Transverse colon (tissue), 4 donors: ENCODE results near the gene WNT11. TPM values are rescaled to one million over a fixed set of nuclear protein-coding genes. Genes with fewer than 3 reads are reported as not detected.

ENCODE experiments used
- DNase-seq: peaks from one replicate; pipeline ENCODE4 v3.0.0-alpha.2; 2019
- H3K27ac ChIP-seq, 4 donors: fragments of 200-600 bp; sonication (generic); 2 replicates each; pipeline ENCODE4 v1.5.1; 2016 to 2018; ENCODE audit warnings: inconsistent platforms in 4 of 4
- H3K27me3 ChIP-seq: fragments of 200-600 bp; sonication (generic); 2 replicates; pipeline ENCODE4 v1.5.1; 2017; ENCODE audit warnings: inconsistent platforms
- H3K36me3 ChIP-seq, 4 donors: fragments of 200-600 bp; sonication (generic); 2 replicates each; pipeline ENCODE4 v1.5.1; 2017 to 2019; ENCODE audit warnings: inconsistent platforms in 4 of 4
- H3K4me1 ChIP-seq, 4 donors: fragments of 200-600 bp; sonication (generic); 2 replicates each; pipeline ENCODE4 v1.5.1; 2017 to 2020; ENCODE audit warnings: inconsistent platforms in 4 of 4
- H3K4me3 ChIP-seq, 4 donors: fragments of 200-600 bp; sonication (generic); 1 replicate in 1 of 4; 2 replicates in 3 of 4; pipeline versions ENCODE4 v1.5.1 to v1.6.1; 2017 to 2019; ENCODE audit warnings: inconsistent platforms in 4 of 4
- H3K9me3 ChIP-seq, 2 donors: fragments of 200-600 bp; sonication (generic); 2 replicates each; pipeline ENCODE4 v1.5.1; 2017 to 2019; ENCODE audit warnings: inconsistent platforms in 2 of 2
- CTCF ChIP-seq, 5 experiments: fragments of 200-600 bp in 3 of 5; fragments of 450-650 bp in 2 of 5; sonication (generic) in 3 of 5; IDR thresholded peaks; 1 replicate in 2 of 5; 2 replicates in 3 of 5; pipeline ENCODE4 v1.5.1; 2016 to 2017; ENCODE audit warnings: antibody characterized with exemption in 5 of 5, inconsistent platforms in 3 of 5, mild to moderate bottlenecking in 2 of 5, moderate library complexity in 1 of 5
- EP300 ChIP-seq: sonication (generic); formaldehyde crosslinking; IDR thresholded peaks from one replicate; pipeline ENCODE4 v1.6.1; 2017; ENCODE audit warnings: antibody characterized with exemption, low read depth
- POLR2A ChIP-seq: fragments of 450-650 bp; IDR thresholded peaks from one replicate; pipeline ENCODE4 v1.6.1; 2016; ENCODE audit warnings: antibody characterized with exemption, mild to moderate bottlenecking, moderate library complexity
- POLR2AphosphoS5 ChIP-seq, 3 donors: sonication (generic); formaldehyde crosslinking; IDR thresholded peaks; one replicate each; pipeline ENCODE4 v1.6.1; 2016; ENCODE audit warnings: antibody characterized with exemption in 3 of 3
- WGBS, 2 donors: methylation state at CpG; one replicate each; pipeline ENCODE4 v1.1.5; 2018; ENCODE audit warnings: low coverage in 1 of 2; 5-methylcytosine and 5-hydroxymethylcytosine counted together
- in situ Hi-C, 4 donors: fragments of 200-750 bp; cut with MboI; loops; one replicate each; pipeline versions ENCODE4 v1.15.0 to v1.15.1; 2017; ENCODE audit warnings: low sequenced_read_pairs in 3 of 4, low pct_ligation_motif_present in 1 of 4, low pct_unique_long_range_greater_than_20kb in 1 of 4
- intact Hi-C: fragments of 100-400 bp; cut with DNase I; formaldehyde crosslinking; loops from one replicate; pipeline ENCODE4 v1.15.1; 2023; ENCODE audit warnings: low total_unique reads
- total RNA-seq, 4 donors: library from RNA; depleted of rRNA; stranded (reverse); fragments of >200 nt; gene quantifications; one replicate each; pipeline ENCODE4 v1.1.0, GENCODE V29; 2016

The WNT11 gene
- total RNA-seq, 4 donors from 2014 or later, result 2.4 to 14.6 (median 9.9) TPM

DNA sequence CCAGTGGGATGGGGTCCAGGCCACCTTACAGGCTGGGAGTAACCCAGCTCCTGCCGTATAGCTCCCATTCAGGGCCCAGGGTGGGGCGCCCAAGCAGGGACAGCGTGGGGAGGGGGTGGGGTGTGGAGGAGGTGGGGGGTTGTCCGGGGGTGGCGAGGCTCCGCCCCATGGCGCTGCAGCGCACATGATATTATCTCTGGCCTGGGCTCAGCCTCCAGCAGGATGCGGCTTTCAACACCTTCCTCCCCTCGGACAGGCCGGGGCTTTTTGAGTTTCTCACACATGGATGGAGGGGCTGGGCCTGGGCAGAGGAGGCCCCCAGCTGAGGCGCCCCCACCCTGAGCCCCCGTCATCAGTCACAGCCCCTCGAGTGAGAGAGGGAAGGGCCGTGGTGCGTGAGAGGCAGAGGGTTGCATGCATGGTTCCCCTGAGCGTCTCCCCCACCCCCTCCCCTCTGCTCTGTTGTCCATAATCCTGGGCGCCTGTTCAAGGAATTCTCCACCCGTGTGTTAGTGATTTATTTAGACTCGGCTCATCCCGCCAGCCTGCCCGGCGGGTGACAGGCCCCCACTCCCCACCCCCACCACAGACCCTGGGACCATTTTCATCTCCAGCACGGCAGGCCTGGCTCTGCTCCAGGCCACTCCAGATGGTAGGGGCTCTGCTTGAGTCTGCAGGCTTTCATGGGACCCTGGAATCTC is 44.9 kb downstream of the WNT11 start:
- peaks cover 0 to 5% (median 0%) of the 10 kb centered on the region in 4 donors for H3K4me1 ChIP-seq
- H3K4me3 ChIP-seq, result peak overlapping the region in 1 of 4 donors; percentile 7
- in situ Hi-C loops (no loop called here), intact Hi-C loops (loop anchor here (5.0 kb wide), 1 partner anchor 364 kb away; no protein-coding TSS in a partner anchor)
- H3K27me3 ChIP-seq, result no peaks in the 10 kb centered on the region
- DNase-seq, result no peak
- 45% methylated on average over 14 of the region's 24 CpGs; no CpG with 5 or more reads in 1 of the 2 donors for WGBS, 2 donors
- no peaks in the 10 kb centered on the region for H3K36me3 ChIP-seq
- TF ChIP-seq POLR2AphosphoS5 (IDR thresholded peaks at IDR 0.05), result no peak
- TF ChIP-seq CTCF (IDR thresholded peaks at IDR 0.05), result no peak
- no peak for TF ChIP-seq EP300
- TF ChIP-seq POLR2A, result no peak
- H3K9me3 ChIP-seq, result no peaks in the 10 kb centered on the region
- H3K27ac ChIP-seq, result no peak overlapping the region

DNA sequence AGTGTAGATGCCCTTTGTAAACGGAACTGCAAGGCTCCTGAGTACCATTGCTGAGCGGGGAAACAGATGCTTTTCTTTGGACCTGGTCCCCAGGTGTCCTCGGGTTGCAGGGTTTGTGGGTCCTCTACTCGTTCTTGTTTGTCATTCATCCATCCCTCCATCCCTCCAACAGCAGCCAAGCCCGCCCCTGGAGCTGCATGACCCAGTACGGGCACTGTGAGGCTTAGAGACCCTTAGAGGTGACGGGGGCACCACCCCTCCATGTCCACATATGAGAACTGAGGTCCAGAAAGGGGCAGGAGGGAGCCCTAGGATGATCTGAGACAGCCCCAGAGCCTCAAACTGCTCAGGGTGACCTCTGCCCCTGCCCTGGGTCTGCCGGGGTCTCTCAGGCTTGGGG is 45.4 kb downstream of the WNT11 start:
- Histone ChIP-seq H3K27ac (no peak overlapping the region), H3K4me1 (peaks cover 0 to 5% (median 0%) of the 10 kb centered on the region in 4 donors), H3K36me3 (no peaks in the 10 kb centered on the region), H3K9me3 (no peaks in the 10 kb centered on the region), H3K27me3 (no peaks in the 10 kb centered on the region), H3K4me3 (no peak overlapping the region)
- 84% methylated on average over 8 of the region's 8 CpGs; no CpG with 5 or more reads in 1 of the 2 donors for WGBS, 2 donors
- intact Hi-C loops (loop anchor here (5.0 kb wide), 1 partner anchor 364 kb away; no protein-coding TSS in a partner anchor), in situ Hi-C loops (no loop called here)
- no peak for DNase-seq
- no peak for TF ChIP-seq EP300
- no peak for TF ChIP-seq CTCF (IDR thresholded peaks at IDR 0.05)
- TF ChIP-seq POLR2AphosphoS5 (IDR thresholded peaks at IDR 0.05), result no peak
- no peak for TF ChIP-seq POLR2A

GRCh38 chr11:76159983-76160661 is 46.2 kb downstream of the WNT11 start:
- Histone ChIP-seq H3K4me3 (no peak overlapping the region), H3K36me3 (no peaks in the 10 kb centered on the region), H3K9me3 (no peaks in the 10 kb centered on the region), H3K27ac (no peak overlapping the region), H3K4me1 (peaks cover 0 to 5% (median 0%) of the 10 kb centered on the region in 4 donors), H3K27me3 (no peaks in the 10 kb centered on the region)
- TF ChIP-seq POLR2A, result no peak
- no peak for TF ChIP-seq EP300
- no peak for TF ChIP-seq POLR2AphosphoS5 (IDR thresholded peaks at IDR 0.05)
- TF ChIP-seq CTCF (IDR thresholded peaks at IDR 0.05), result no peak
- intact Hi-C loops (loop anchor here (5.0 kb wide), 1 partner anchor 363 kb away; no protein-coding TSS in a partner anchor), in situ Hi-C loops (loop anchor here in 2 of 4 donors (10.0 kb wide), 1 partner anchor 265 kb away; no protein-coding TSS in a partner anchor)
- 73 to 80% methylated on average over 6 to 14 of the region's 14 CpGs for WGBS, 2 donors
- DNase-seq, result no peak

DNA sequence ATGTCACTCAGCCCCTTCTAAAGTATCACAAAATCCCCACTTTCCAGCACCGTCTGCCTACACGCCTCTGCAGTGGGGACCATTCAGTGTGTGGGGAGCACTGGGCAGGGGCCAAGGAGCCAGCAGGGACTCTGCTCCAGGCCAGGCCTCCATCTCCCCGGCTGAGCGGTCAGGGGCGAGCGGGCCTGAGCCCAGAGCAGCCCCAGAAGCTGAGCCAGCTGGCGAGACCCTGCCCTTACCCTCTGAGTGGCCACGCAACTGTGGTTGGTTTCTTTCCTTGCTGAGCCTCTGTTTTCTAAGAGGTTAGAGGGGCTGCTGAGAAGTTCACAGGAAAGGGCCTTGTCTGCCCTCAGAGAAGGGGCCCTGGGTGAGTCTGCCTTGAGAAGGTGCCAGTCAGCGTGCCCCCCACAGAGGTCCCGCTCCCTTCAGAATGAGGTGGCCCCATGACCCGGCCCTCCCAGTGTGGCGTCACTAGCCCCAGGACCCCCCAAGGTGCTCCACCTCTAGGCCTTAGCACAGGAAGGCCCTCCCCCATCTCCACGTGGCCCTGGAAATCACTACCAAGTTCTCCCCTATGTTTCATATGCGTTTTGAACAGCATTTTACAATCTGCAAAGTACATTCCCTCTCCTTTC is 46.9 kb downstream of the WNT11 start:
- H3K27ac ChIP-seq, result no peak overlapping the region
- intact Hi-C loops, result no loop called here
- H3K36me3 ChIP-seq, result no peaks in the 10 kb centered on the region
- no peaks in the 10 kb centered on the region for H3K27me3 ChIP-seq
- H3K4me1 ChIP-seq, result peaks cover 0 to 5% (median 0%) of the 10 kb centered on the region in 4 donors
- TF ChIP-seq CTCF (IDR thresholded peaks at IDR 0.05), result no peak
- no peak for DNase-seq
- H3K4me3 ChIP-seq, result no peak overlapping the region
- in situ Hi-C loops, result loop anchor here in 2 of 4 donors (10.0 kb wide), 1 partner anchor 265 kb away; no protein-coding TSS in a partner anchor
- no peaks in the 10 kb centered on the region for H3K9me3 ChIP-seq
- WGBS, 2 donors, result 84% methylated on average over 10 of the region's 14 CpGs; no CpG with 5 or more reads in 1 of the 2 donors
